Endodermal cell (in vitro differentiated cells): ENCODE measurements around the gene SAXO2. TPM values are rescaled to one million over a fixed set of nuclear protein-coding genes. Genes with fewer than 3 reads are reported as not detected.
"Not testable (repeated sequence)": the region's sequence is repeated elsewhere in the genome, so short reads cannot be mapped to it uniquely, and the experiment has no call there.

Experiments used
- DNase-seq: peaks from one replicate; pipeline ENCODE4 v3.0.0-alpha.2; 2017
- H3K27ac ChIP-seq: 2 replicates; pipeline ENCODE4 v1.5.1; 2013; ENCODE audit warnings: mild to moderate bottlenecking, low read depth, low read length, moderate library complexity
- H3K27me3 ChIP-seq: 2 replicates; pipeline ENCODE4 v1.6.1; 2013; ENCODE audit warnings: mild to moderate bottlenecking, low read length, moderate library complexity; ENCODE audit not compliant: insufficient read depth, control insufficient read depth, poor library complexity, severe bottlenecking
- H3K36me3 ChIP-seq: 2 replicates; pipeline ENCODE4 v1.7.0; 2013; ENCODE audit warnings: mild to moderate bottlenecking, low read length, moderate library complexity; ENCODE audit not compliant: control insufficient read depth, insufficient read depth
- H3K4me1 ChIP-seq: one replicate; pipeline ENCODE4 v1.7.0; 2013; ENCODE audit warnings: low read length; ENCODE audit not compliant: control insufficient read depth, insufficient read depth
- H3K4me3 ChIP-seq: 2 replicates; pipeline ENCODE4 v1.5.1; 2013; ENCODE audit warnings: mild to moderate bottlenecking, low read length, moderate library complexity
- H3K9ac ChIP-seq: 2 replicates; pipeline ENCODE4 v1.6.1; 2013; ENCODE audit warnings: mild to moderate bottlenecking, low read length, moderate library complexity; ENCODE audit not compliant: poor library complexity, severe bottlenecking; ENCODE audit errors: extremely low read depth
- H3K9me3 ChIP-seq: 2 replicates; pipeline ENCODE4 v1.6.1; 2013; ENCODE audit warnings: mild to moderate bottlenecking, low read length, moderate library complexity; ENCODE audit not compliant: control insufficient read depth
- H3K27ac Mint-ChIP-seq: 2 replicates; pipeline ENCODE4 v1.8.0; 2020; ENCODE audit warnings: mixed read lengths
- H3K27me3 Mint-ChIP-seq: 2 replicates; pipeline ENCODE4 v1.8.0; 2021; ENCODE audit warnings: mild to moderate bottlenecking, mixed read lengths; ENCODE audit not compliant: insufficient read depth
- H3K36me3 Mint-ChIP-seq: 2 replicates; pipeline ENCODE4 v1.8.0; 2020; ENCODE audit warnings: low read depth, mixed read lengths
- H3K4me1 Mint-ChIP-seq: 2 replicates; pipeline ENCODE4 v1.8.0; 2020; ENCODE audit warnings: mixed read lengths
- H3K4me3 Mint-ChIP-seq: 2 replicates; pipeline ENCODE4 v1.8.0; 2020; ENCODE audit warnings: mild to moderate bottlenecking, moderate library complexity, mixed read lengths
- H3K9me3 Mint-ChIP-seq: 2 replicates; pipeline ENCODE4 v1.8.0; 2020; ENCODE audit warnings: mild to moderate bottlenecking, mixed read lengths
- WGBS, 2 experiments: methylation state at CpG; one replicate each; pipeline versions ENCODE4 v1.1.5 to v1.1.7; 2013; ENCODE audit warnings: missing lambda C conversion rate in 2 of 2, mixed read lengths in 1 of 2; ENCODE audit not compliant: insufficient coverage in 1 of 2, insufficient read length in 1 of 2; 5-methylcytosine and 5-hydroxymethylcytosine counted together
- total RNA-seq, 2 donors: library from RNA; stranded (reverse); fragmentation: NEBNext Ultra II Directional in 1 of 2; extraction: Animal tissue kit (Norgen Biotek cat#: 25700) in 1 of 2; gene quantifications; 2 replicates in 1 of 2; 3 replicates in 1 of 2; pipeline ENCODE4 v1.2.1, GENCODE V29; 2021
- TF ChIP-seq, protein P1 (sequence below): fragments of 200-600 bp; sonication (generic); conservative IDR thresholded peaks from 2 replicates; pipeline ENCODE4 v1.5.0; 2021; ENCODE audit warnings: antibody characterized with exemption, mild to moderate bottlenecking

SAXO2 gene
- total RNA-seq, 2 donors from 2014 or later, result 17.6 to 23.9 TPM

DNA sequence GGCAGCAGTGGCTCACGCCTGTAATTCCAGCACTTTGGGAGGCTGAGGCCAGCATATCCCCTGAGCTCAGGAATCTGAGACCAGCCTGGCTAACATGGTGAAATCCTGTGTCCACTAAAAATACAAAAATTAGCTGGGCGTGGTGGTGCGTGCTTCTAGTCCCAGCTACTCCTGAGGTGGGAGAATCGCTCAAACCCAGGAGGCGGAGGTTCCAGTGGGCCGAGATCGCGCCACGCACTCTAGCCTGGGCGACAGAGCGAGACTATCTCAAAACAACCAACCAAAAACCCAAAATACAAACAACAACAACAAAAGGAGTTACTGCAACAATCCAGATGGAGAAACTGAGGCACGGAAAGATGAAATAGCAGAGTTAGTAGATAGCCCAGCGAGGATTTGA lies 35.4 kb downstream of the SAXO2 start:
- no peaks in the 10 kb centered on the region for H3K36me3 ChIP-seq
- Mint-ChIP-seq H3K9me3 (no peaks in the 10 kb centered on the region), H3K27ac (no peak overlapping the region), H3K4me3 (no peak overlapping the region), H3K36me3 (no peaks in the 10 kb centered on the region), H3K27me3 (no peaks in the 10 kb centered on the region), H3K4me1 (peaks cover 5% of the 10 kb centered on the region)
- no peak overlapping the region for H3K4me3 ChIP-seq
- H3K9ac ChIP-seq, result no peak overlapping the region
- H3K27ac ChIP-seq, result no peak overlapping the region
- no peaks in the 10 kb centered on the region for H3K4me1 ChIP-seq
- no peaks in the 10 kb centered on the region for H3K9me3 ChIP-seq
- 93 to 97% methylated on average over 6 to 13 of the region's 13 CpGs for whole genome bisulfite sequencing, 2 experiments
- DNase-seq, result no peak
- TF ChIP-seq, protein P1, sequence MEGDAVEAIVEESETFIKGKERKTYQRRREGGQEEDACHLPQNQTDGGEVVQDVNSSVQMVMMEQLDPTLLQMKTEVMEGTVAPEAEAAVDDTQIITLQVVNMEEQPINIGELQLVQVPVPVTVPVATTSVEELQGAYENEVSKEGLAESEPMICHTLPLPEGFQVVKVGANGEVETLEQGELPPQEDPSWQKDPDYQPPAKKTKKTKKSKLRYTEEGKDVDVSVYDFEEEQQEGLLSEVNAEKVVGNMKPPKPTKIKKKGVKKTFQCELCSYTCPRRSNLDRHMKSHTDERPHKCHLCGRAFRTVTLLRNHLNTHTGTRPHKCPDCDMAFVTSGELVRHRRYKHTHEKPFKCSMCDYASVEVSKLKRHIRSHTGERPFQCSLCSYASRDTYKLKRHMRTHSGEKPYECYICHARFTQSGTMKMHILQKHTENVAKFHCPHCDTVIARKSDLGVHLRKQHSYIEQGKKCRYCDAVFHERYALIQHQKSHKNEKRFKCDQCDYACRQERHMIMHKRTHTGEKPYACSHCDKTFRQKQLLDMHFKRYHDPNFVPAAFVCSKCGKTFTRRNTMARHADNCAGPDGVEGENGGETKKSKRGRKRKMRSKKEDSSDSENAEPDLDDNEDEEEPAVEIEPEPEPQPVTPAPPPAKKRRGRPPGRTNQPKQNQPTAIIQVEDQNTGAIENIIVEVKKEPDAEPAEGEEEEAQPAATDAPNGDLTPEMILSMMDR, result no peak
- no peaks in the 10 kb centered on the region for H3K27me3 ChIP-seq

DNA sequence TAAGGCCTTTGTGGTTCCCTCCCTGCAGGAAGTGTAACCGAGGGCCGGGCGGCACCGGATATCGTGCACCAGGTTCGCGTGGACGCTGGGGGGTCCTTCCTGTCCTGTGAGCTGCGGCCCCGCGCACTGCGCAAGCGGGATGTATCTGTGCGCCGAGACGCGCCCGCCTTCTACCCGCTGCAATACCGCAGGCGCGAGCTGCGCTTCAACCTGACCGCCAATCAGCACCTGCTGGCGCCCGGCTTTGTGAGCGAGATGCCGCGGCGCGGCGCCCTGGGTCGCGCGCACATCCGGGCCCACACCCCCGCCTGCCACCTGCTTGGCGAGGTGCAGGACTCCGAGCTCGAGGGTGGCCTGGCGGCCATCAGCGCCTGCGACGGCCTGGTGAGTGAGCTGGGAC lies 35.9 kb downstream of the SAXO2 start:
- Mint-ChIP-seq H3K9me3 (no peaks in the 10 kb centered on the region), H3K4me3 (no peak overlapping the region), H3K27ac (no peak overlapping the region), H3K36me3 (no peaks in the 10 kb centered on the region), H3K4me1 (peaks cover 5% of the 10 kb centered on the region), H3K27me3 (no peaks in the 10 kb centered on the region)
- Histone ChIP-seq H3K9ac (no peak overlapping the region), H3K9me3 (no peaks in the 10 kb centered on the region), H3K4me3 (no peak overlapping the region), H3K4me1 (no peaks in the 10 kb centered on the region), H3K36me3 (no peaks in the 10 kb centered on the region), H3K27me3 (no peaks in the 10 kb centered on the region), H3K27ac (no peak overlapping the region)
- TF ChIP-seq, protein P1, result no peak
- no peak for DNase-seq
- 97% methylated on average over 31 to 44 of the region's 44 CpGs for WGBS, 2 experiments

DNA sequence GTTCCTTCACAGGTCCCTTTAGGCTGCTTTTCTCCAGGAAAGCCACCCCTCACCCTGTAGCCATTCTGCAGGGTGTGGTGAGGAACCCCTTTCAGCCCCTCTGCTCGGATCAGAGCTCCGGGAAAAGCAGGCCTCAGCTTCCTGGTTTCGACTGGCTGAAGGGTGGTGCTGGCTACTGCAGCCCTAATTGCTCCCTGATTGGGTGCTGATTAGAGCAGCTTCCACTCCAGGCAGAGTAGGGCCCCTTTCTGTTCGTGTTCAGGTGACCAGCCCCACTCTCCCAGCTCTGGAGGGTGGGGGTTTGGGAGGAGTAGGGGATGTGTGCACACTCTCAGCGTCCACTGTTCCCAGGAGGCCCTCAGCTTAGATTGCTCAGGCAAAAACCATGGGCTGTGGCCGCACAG lies 36.9 kb downstream of the SAXO2 start:
- H3K4me1 Mint-ChIP-seq, H3K36me3 ChIP-seq, H3K4me1 ChIP-seq, H3K27ac Mint-ChIP-seq, H3K9me3 Mint-ChIP-seq, H3K4me3 ChIP-seq, H3K9ac ChIP-seq, H3K27ac ChIP-seq, H3K4me3 Mint-ChIP-seq, H3K36me3 Mint-ChIP-seq, H3K9me3 ChIP-seq, H3K27me3 ChIP-seq, H3K27me3 Mint-ChIP-seq: not testable (repeated sequence)
- WGBS, 2 experiments, result 90% methylated on average over 3 of the region's 6 CpGs; no CpG with 5 or more reads in 1 of the 2 experiments
- peak; percentile 45 for DNase-seq

GRCh38 chr15:82300326-82300725 lies 37.7 kb downstream of the SAXO2 start:
- not testable (repeated sequence) for H3K9me3 Mint-ChIP-seq, H3K9ac ChIP-seq, H3K4me1 ChIP-seq, H3K27ac ChIP-seq, H3K4me3 ChIP-seq, H3K27me3 Mint-ChIP-seq, H3K9me3 ChIP-seq, H3K36me3 ChIP-seq, H3K4me3 Mint-ChIP-seq, H3K27me3 ChIP-seq, H3K27ac Mint-ChIP-seq, H3K36me3 Mint-ChIP-seq, H3K4me1 Mint-ChIP-seq
- peak; percentile 19 for DNase-seq
- 84 to 85% methylated on average over 2 to 6 of the region's 6 CpGs for WGBS, 2 experiments
